Measurements from ENCODE around the gene DENND1A. TPM values are rescaled to one million over a fixed set of nuclear protein-coding genes. Genes with fewer than 3 reads are reported as not detected.
"Not testable (repeated sequence)": the region's sequence is repeated elsewhere in the genome, so short reads cannot be mapped to it uniquely, and the experiment has no call there.

DENND1A gene
- total RNA-seq, 1 donor from 2014 or later, result 23.0 TPM

DNA sequence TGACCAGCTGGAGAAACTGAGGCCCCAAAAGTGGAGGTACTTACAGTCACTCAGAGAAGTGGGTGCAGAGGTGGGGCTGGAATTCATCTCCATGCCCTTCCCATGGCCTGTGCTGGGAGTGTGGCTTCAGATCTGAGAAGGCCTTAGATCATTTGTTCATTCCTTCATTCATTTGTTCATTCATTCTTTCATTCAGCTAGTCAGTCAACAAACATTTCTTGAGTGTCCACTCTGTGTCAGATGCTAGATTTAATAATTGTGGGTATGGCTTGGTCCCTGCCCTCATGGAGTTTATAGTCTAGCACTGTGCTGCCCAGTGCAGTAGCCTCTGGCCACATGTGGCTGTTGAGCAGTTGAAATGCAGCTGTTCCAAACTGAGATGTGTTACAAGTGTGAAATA lies 593.0 kb downstream of the DENND1A start:
- no peaks in the 10 kb centered on the region for H3K27me3 ChIP-seq (ENCODE audit: low read depth)
- H3K4me1 ChIP-seq, result peaks cover 19% of the 10 kb centered on the region
- H3K4me3 ChIP-seq, result no peak overlapping the region
- no peak for ATAC-seq
- no peaks in the 10 kb centered on the region for H3K36me3 ChIP-seq
- intact Hi-C loops (cut with DNase I), result no loop called here
- H3K27ac ChIP-seq, result no peak overlapping the region
- TF ChIP-seq, protein P1, sequence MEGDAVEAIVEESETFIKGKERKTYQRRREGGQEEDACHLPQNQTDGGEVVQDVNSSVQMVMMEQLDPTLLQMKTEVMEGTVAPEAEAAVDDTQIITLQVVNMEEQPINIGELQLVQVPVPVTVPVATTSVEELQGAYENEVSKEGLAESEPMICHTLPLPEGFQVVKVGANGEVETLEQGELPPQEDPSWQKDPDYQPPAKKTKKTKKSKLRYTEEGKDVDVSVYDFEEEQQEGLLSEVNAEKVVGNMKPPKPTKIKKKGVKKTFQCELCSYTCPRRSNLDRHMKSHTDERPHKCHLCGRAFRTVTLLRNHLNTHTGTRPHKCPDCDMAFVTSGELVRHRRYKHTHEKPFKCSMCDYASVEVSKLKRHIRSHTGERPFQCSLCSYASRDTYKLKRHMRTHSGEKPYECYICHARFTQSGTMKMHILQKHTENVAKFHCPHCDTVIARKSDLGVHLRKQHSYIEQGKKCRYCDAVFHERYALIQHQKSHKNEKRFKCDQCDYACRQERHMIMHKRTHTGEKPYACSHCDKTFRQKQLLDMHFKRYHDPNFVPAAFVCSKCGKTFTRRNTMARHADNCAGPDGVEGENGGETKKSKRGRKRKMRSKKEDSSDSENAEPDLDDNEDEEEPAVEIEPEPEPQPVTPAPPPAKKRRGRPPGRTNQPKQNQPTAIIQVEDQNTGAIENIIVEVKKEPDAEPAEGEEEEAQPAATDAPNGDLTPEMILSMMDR (IDR thresholded peaks at IDR 0.05), result no peak
- DNase-seq, result no peak
- no peaks in the 10 kb centered on the region for H3K9me3 ChIP-seq

DNA sequence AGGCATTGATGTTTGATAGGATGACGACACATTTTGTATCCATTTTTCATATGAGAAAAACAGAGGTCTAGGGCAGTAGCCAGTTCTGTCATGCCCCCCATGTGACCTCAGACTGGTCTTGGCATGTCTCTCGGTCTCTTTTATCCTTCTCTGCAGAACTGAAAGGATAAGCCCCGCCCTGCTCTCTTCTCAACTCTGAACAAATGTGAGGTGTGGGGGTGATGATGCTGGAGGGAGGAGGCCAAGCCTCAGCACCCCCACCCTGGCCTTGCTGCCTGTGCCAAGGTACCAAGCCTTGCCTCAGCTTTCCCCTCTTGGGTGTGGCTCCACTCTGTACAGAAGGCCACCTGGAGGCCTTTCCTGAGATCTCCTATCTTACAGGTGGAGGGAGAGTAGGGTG lies 593.5 kb downstream of the DENND1A start:
- H3K27ac ChIP-seq, result peak overlapping the region; percentile 25
- ATAC-seq, result peak; percentile 1 to 3
- TF ChIP-seq, protein P1 (IDR thresholded peaks at IDR 0.05), result no peak

DNA sequence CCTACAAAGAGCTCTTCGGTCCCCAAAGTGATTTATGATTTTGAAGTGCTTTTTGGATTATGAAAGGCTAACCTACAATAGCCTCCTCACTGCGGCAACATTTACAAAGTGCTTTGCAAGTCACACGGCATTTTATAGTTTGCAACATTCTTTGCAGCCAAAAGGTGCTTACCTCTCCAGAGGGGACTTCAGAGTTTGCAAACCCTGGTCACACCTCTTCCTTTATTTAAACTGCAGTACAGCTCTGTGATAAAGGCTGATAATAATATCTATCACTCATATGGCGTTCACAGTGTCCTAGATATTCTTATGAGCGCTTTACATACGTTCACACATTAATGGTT lies 594.0 kb downstream of the DENND1A start:
- Histone ChIP-seq H3K27ac (peak overlapping the region; percentile 25), H3K27me3 (ENCODE audit: low read depth) (no peaks in the 10 kb centered on the region), H3K9me3 (no peaks in the 10 kb centered on the region), H3K4me1 (peaks cover 19% of the 10 kb centered on the region), H3K4me3 (no peak overlapping the region), H3K36me3 (no peaks in the 10 kb centered on the region)
- DNase-seq, result no peak
- intact Hi-C loops (cut with DNase I), result no loop called here
- TF ChIP-seq, protein P1 (IDR thresholded peaks at IDR 0.05), result no peak
- ATAC-seq, result peak; percentile 60 to 70

More for the DNA sequence above, 593.5 kb downstream of the DENND1A start:
- intact Hi-C loops (cut with DNase I), result no loop called here
- Histone ChIP-seq H3K27me3 (ENCODE audit: low read depth) (no peaks in the 10 kb centered on the region), H3K9me3 (no peaks in the 10 kb centered on the region), H3K36me3 (no peaks in the 10 kb centered on the region), H3K4me1 (peaks cover 19% of the 10 kb centered on the region), H3K4me3 (no peak overlapping the region)
- no peak for DNase-seq

DNA sequence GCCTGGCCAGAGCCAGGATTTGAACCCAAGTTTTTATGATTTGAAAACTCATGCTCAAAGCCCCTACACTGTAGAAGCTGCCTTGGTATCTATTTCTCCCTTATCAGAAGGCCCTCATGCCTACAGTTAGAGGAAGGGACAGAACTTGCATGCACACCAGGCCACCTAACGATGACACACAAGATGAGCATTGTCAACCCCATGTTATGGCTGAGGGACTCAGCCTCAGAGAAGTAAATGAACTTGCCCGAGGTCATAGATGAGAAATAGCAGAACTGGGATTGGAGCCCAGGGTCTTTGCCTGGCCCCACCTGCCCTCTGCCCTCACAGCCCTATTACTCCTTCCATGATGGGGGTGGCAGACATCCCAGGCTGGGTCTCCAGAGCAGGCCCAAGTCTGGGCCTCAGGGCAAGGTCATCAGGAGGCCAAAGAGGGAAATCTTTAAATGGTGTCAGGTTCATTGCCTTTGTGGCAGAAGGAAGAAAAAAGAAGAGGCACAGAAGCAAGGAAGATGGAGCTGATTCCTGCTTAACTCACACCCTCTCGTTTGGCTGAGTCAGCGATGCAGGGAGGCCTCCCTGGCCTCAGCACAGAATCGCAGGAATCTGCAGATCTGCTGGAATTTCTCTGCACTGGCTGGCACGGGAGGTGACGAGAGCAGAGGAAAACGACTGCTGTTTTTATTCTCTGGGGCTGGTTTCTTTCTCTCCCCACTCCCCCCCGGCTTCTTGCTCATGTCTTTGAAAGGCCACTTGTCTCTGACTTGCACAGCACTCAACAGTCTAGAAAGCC lies 594.5 kb downstream of the DENND1A start:
- no peak overlapping the region for H3K4me3 ChIP-seq
- peak overlapping the region; percentile 56 for H3K27ac ChIP-seq
- H3K9me3 ChIP-seq, result no peaks in the 10 kb centered on the region
- intact Hi-C loops (cut with DNase I), result no loop called here
- DNase-seq (no peak), ATAC-seq (peak; percentile 53 to 64)
- H3K4me1 ChIP-seq, result peaks cover 16% of the 10 kb centered on the region
- H3K36me3 ChIP-seq, result no peaks in the 10 kb centered on the region
- TF ChIP-seq, protein P1 (IDR thresholded peaks at IDR 0.05), result no peak
- H3K27me3 ChIP-seq (ENCODE audit: low read depth), result no peaks in the 10 kb centered on the region

DNA sequence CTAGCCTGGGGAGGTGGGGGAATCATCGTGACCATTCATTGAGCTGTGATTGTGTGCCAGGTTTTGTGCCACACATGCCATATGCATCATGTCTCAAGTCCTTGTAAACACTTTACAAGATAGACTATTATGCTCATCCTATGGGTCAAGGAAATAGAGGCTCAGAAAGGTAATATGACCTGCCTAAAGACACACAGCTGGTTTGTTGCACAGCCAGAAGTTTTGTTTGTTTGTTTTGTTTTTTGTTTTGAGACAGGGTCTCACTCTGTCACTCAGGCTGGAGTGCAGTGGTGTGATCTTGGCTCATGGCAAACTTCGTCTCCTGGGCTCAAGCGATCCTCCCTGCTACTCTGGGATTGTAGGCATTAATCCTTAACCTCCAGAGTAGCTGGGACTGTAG lies 595.3 kb downstream of the DENND1A start:
- TF ChIP-seq, protein P1 (IDR thresholded peaks at IDR 0.05), result no peak
- intact Hi-C loops (cut with DNase I), result no loop called here
- ATAC-seq (no peak), DNase-seq (no peak)
- no peaks in the 10 kb centered on the region for H3K9me3 ChIP-seq
- peaks cover 8% of the 10 kb centered on the region for H3K4me1 ChIP-seq
- H3K27me3 ChIP-seq (ENCODE audit: low read depth), result no peaks in the 10 kb centered on the region
- H3K4me3 ChIP-seq, result no peak overlapping the region
- no peak overlapping the region for H3K27ac ChIP-seq
- H3K36me3 ChIP-seq, result no peaks in the 10 kb centered on the region

DNA sequence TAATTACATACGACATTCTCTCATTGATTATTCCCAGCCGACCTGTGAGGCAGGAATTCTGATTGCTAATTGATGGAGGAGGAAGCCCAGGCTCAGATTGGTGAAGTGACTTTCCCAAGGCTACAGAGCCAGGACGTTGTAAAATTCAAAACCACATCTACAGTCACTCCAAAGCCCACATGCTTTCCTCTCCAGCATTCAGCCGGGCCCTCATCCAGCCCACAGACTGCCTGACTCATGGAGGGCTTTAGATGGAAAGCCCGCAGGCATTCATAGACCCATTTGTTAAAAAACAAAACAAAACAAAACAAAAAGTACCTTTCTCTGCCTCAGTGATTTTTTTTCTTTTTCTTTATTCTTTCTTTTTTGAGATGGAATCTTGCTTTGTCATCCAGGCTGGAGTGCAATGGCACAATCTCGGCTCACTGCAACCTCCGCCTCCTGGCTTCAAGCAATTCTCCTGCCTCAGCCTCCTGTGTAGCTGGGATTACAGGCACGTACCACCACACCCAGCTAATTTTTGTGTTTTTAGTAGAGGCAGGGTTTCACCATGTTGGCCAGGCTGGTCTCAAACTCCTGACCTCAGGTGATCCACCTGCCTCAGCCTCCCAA lies 596.8 kb downstream of the DENND1A start:
- intact Hi-C loops (cut with DNase I); H3K9me3 ChIP-seq; DNase-seq; ATAC-seq; H3K27ac ChIP-seq; H3K4me3 ChIP-seq; H3K27me3 ChIP-seq (ENCODE audit: low read depth); H3K36me3 ChIP-seq: not testable (repeated sequence)
- peaks cover 15% of the 10 kb centered on the region for H3K4me1 ChIP-seq

All from lower lobe of right lung (tissue), 2 donors.